KMS-11 (cell line): Measurements from ENCODE around the gene CIBAR2.

Source experiments
- H2AFZ ChIP-seq: fragments of 200-600 bp; sonication (generic); 2 replicates; pipeline ENCODE4 v1.6.1; 2016; ENCODE audit warnings: antibody characterized with exemption, mixed run types, low read depth
- H3K27ac ChIP-seq: fragments of 200-600 bp; sonication (generic); 2 replicates; pipeline ENCODE4 v1.6.1; 2016; ENCODE audit warnings: mild to moderate bottlenecking, mixed run types
- H3K27me3 ChIP-seq: fragments of 200-600 bp; sonication (generic); 2 replicates; pipeline ENCODE4 v1.6.1; 2017; ENCODE audit warnings: mild to moderate bottlenecking, low read depth, mixed run types, moderate library complexity; ENCODE audit not compliant: insufficient read depth
- H3K36me3 ChIP-seq: fragments of 200-600 bp; sonication (generic); 2 replicates; pipeline ENCODE4 v1.6.1; 2017; ENCODE audit warnings: mild to moderate bottlenecking, mixed run types; ENCODE audit not compliant: insufficient read depth
- H3K4me1 ChIP-seq: fragments of 200-600 bp; sonication (generic); 2 replicates; pipeline ENCODE4 v1.6.1; 2016; ENCODE audit warnings: mild to moderate bottlenecking, low read depth, mixed run types; ENCODE audit not compliant: poor library complexity, severe bottlenecking
- H3K4me2 ChIP-seq: fragments of 200-600 bp; sonication (generic); 2 replicates; pipeline ENCODE4 v1.7.0; 2016; ENCODE audit warnings: mild to moderate bottlenecking, mixed run types
- H3K4me3 ChIP-seq: fragments of 200-600 bp; sonication (generic); IDR thresholded peaks from 2 replicates; pipeline ENCODE4 v1.6.1; 2017; ENCODE audit warnings: low read depth, low read length, mixed read lengths; ENCODE audit not compliant: insufficient read depth
- H3K79me2 ChIP-seq: fragments of 200-600 bp; sonication (generic); 2 replicates; pipeline ENCODE4 v1.6.1; 2016; ENCODE audit warnings: low read depth, mixed run types; ENCODE audit not compliant: insufficient read depth
- H3K9ac ChIP-seq: fragments of 200-600 bp; sonication (generic); 2 replicates; pipeline ENCODE4 v1.6.1; 2016; ENCODE audit warnings: mild to moderate bottlenecking, mixed run types
- H4K20me1 ChIP-seq: fragments of 200-600 bp; sonication (generic); 2 replicates; pipeline ENCODE4 v1.6.1; 2016; ENCODE audit warnings: mild to moderate bottlenecking, mixed run types; ENCODE audit not compliant: insufficient read depth
- TF ChIP-seq, protein P1 (sequence below): fragments of 200-600 bp; sonication (generic); conservative IDR thresholded peaks from 2 replicates; pipeline ENCODE4 v1.6.1; 2017; ENCODE audit warnings: low read depth, mild to moderate bottlenecking, antibody characterized with exemption, low read length, moderate library complexity, mixed read lengths

Gene CIBAR2

GRCh38 chr16:85128079-85128837 lies 16.0 kb upstream of the CIBAR2 start:
- Histone ChIP-seq H3K4me3 (no peak overlapping the region), H3K36me3 (no peaks in the 10 kb centered on the region), H3K79me2 (no peaks in the 10 kb centered on the region), H3K4me1 (no peaks in the 10 kb centered on the region), H3K4me2 (no peak overlapping the region), H3K9ac (no peak overlapping the region), H2AFZ (no peak overlapping the region), H3K27ac (no peak overlapping the region), H4K20me1 (no peaks in the 10 kb centered on the region), H3K27me3 (peaks cover 89% of the 10 kb centered on the region)
- TF ChIP-seq, protein P1, sequence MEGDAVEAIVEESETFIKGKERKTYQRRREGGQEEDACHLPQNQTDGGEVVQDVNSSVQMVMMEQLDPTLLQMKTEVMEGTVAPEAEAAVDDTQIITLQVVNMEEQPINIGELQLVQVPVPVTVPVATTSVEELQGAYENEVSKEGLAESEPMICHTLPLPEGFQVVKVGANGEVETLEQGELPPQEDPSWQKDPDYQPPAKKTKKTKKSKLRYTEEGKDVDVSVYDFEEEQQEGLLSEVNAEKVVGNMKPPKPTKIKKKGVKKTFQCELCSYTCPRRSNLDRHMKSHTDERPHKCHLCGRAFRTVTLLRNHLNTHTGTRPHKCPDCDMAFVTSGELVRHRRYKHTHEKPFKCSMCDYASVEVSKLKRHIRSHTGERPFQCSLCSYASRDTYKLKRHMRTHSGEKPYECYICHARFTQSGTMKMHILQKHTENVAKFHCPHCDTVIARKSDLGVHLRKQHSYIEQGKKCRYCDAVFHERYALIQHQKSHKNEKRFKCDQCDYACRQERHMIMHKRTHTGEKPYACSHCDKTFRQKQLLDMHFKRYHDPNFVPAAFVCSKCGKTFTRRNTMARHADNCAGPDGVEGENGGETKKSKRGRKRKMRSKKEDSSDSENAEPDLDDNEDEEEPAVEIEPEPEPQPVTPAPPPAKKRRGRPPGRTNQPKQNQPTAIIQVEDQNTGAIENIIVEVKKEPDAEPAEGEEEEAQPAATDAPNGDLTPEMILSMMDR = no peak

- H3K79me2 ChIP-seq = no peaks in the 10 kb centered on the region
- H3K27me3 ChIP-seq = peaks cover 89% of the 10 kb centered on the region
- H3K4me3 ChIP-seq = no peak overlapping the region
- H2AFZ ChIP-seq = no peak overlapping the region
- no peak overlapping the region for H3K27ac ChIP-seq
- no peaks in the 10 kb centered on the region for H3K36me3 ChIP-seq
- TF ChIP-seq, protein P1 = no peak
- no peaks in the 10 kb centered on the region for H3K4me1 ChIP-seq
- H4K20me1 ChIP-seq = no peaks in the 10 kb centered on the region
- no peak overlapping the region for H3K9ac ChIP-seq
- H3K4me2 ChIP-seq = no peak overlapping the region
Observed at GRCh38 chr16:85127379-85127723, 15.1 kb upstream of the CIBAR2 start.

DNA sequence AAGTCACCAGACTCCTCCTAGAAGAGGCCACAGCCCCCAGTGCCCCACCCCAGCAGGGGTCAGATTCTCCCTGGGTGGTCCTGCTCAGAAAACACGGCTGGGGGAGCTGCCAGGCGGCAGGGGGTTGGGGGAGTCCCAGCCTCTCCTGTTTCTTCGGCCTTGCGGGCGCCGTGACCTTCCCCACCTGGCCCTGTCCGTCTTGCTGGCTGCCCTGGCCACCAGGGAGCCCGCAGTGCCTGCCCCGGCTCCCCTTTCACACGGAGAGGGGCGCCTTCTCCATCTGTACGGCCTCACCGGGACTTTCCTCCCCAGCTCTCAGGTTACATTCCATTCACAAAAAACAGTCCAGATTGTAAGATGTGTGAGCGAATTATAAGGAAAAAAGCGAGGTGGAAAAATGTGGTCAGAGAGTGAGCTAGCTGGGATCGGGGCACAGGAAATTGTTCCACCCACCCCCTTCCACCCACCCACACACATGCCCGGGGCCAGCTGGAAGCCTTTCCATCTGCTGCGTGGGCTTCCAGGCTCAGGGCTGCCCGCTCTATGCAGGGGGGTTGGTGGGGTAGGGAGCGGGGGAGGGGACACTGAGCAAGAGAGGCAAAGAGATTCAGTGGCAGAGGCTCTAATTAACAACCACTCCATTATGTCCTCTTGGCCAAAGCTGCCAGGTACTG lies 14.6 kb upstream of the CIBAR2 start:
- no peak overlapping the region for H3K4me2 ChIP-seq
- no peak overlapping the region for H3K27ac ChIP-seq
- H3K79me2 ChIP-seq = no peaks in the 10 kb centered on the region
- H3K4me1 ChIP-seq = no peaks in the 10 kb centered on the region
- H3K9ac ChIP-seq = no peak overlapping the region
- H3K4me3 ChIP-seq = no peak overlapping the region
- TF ChIP-seq, protein P1 = no peak
- peaks cover 91% of the 10 kb centered on the region for H3K27me3 ChIP-seq
- H4K20me1 ChIP-seq = no peaks in the 10 kb centered on the region
- H2AFZ ChIP-seq = no peak overlapping the region
- H3K36me3 ChIP-seq = no peaks in the 10 kb centered on the region

GRCh38 chr16:85126394-85126704 lies 14.1 kb upstream of the CIBAR2 start:
- Histone ChIP-seq H3K4me2 (no peak overlapping the region), H3K27ac (no peak overlapping the region), H3K9ac (no peak overlapping the region)

More at GRCh38 chr16:85126394-85126704, 14.1 kb upstream of the CIBAR2 start:
- H2AFZ ChIP-seq = no peak overlapping the region
- H3K4me3 ChIP-seq = no peak overlapping the region
- H3K79me2 ChIP-seq = no peaks in the 10 kb centered on the region
- H4K20me1 ChIP-seq = no peaks in the 10 kb centered on the region
- TF ChIP-seq, protein P1 = no peak
- no peaks in the 10 kb centered on the region for H3K36me3 ChIP-seq
- peaks cover 91% of the 10 kb centered on the region for H3K27me3 ChIP-seq
- H3K4me1 ChIP-seq = no peaks in the 10 kb centered on the region
